GM21423 (cell line): ENCODE measurements around the gene ATAD2B.

Experiments used
- ATAC-seq: cut with Tn5 transposase; IDR thresholded peaks from one replicate; pipeline ENCODE4 v1.9.1; 2021; ENCODE audit warnings: mild to moderate bottlenecking, moderate library complexity; ENCODE audit not compliant: unreplicated experiment

The ATAD2B gene

DNA sequence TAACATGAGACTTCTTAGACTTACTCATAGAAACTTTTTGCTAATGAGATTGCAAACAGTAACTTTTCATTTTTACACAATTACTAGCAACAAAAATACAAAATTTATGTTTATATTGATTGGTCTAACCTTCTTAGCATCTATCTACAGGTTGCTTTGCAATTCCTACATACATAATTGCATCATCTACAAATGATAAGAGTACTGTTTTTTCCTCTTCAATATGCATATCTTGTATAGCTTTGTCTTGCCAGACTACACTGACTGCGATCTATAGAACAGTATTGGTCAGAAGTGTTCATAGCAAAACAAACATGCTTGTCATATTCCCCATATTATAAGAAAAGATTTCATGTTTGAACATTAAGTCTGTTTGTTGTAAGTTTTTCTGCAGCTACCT, 87.9 kb downstream of the ATAD2B start:
- no peak for ATAC-seq

GRCh38 chr2:23838581-23838980, 88.3 kb downstream of the ATAD2B start:
- no peak for ATAC-seq

DNA sequence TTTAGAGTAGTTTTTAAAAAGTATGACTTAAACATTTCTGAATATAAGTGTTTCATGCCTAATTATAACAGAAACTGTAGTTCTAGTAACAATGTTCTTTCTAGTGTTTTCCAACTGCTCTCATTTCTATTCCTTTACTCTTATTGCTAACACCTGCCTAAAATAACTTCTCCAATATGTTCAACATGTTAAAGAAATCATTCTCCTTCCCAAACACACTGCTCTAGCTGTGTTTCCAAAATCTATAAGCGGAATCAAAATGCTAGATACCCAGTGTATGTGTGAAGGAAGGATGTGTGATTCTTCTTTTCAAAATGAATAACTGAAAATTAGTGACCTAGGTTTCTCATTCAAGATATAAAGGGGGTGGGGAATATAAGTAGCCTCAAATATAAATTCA, 89.1 kb downstream of the ATAD2B start:
- ATAC-seq = no peak

- ATAC-seq = no peak
Observed at GRCh38 chr2:23836971-23837565, 89.9 kb downstream of the ATAD2B start.

- no peak for ATAC-seq
Observed at GRCh38 chr2:23836505-23836904, 90.4 kb downstream of the ATAD2B start.

GRCh38 chr2:23835988-23836387, 90.9 kb downstream of the ATAD2B start:
- no peak for ATAC-seq

DNA sequence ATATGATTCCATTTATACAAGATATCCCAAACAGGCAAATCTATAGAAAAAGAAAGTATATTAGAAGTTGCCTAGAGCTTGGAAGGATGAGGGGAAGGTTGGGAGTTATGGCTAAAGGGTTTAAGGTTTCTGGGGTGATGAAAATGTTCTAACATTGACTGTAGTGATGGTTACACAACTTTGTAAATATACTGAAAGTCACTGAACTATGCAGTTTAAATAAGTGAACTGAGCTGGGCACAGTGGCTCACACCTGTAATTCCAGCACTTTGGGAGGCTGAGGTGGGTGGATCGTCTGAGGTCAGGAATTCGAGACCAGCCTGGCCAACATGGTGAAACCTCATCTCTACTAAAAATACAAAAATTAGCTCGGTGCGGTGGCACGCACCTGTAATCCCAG, 91.5 kb downstream of the ATAD2B start:
- no peak for ATAC-seq

GRCh38 chr2:23828986-23829385, 97.9 kb downstream of the ATAD2B start:
- ATAC-seq = no peak

GRCh38 chr2:23828256-23828980, 98.5 kb downstream of the ATAD2B start:
- no peak for ATAC-seq

DNA sequence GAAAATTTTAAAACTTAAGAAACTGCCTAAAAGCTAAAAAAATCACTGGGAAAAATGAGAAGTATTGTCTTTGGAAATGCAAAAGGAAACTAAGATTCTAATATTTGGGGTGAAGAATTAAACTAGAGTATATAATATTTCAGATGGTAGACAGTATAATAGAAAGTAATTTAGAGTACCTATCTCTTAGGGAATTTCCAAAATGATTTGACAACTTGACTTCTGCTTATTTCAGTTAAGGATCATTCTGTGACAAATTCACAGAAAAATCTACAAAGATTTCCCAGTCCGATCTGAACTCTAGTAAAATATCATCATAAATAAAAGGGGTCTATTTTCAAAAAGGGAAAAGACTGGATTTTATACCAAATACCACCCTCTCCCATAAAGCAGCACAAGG, 99.6 kb downstream of the ATAD2B start:
- no peak for ATAC-seq

- no peak for ATAC-seq
Observed at GRCh38 chr2:23826771-23827170, 100.2 kb downstream of the ATAD2B start.

GRCh38 chr2:23826040-23826439, 100.9 kb downstream of the ATAD2B start:
- no peak for ATAC-seq

DNA sequence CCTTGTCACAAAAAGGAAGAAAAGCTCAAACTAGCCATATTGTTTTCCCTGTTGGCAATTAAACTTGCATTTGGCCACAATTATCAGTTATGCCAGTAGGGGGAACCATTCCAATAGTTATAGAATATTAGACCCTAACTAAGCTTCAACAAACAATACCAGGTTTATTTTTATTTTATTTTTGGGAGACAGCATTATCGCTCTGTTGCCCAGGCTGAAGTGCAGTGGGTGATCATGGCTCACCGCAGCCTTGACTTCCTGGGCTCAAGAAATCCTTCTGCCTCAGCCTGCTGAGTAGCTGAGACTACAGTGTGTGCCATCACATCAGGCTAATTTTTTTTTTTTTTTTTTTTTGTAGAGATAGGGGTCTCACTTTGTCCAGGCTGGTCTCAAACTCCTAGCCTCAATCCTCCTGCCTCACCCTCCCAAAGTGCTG, 102.1 kb downstream of the ATAD2B start:
- no peak for ATAC-seq

DNA sequence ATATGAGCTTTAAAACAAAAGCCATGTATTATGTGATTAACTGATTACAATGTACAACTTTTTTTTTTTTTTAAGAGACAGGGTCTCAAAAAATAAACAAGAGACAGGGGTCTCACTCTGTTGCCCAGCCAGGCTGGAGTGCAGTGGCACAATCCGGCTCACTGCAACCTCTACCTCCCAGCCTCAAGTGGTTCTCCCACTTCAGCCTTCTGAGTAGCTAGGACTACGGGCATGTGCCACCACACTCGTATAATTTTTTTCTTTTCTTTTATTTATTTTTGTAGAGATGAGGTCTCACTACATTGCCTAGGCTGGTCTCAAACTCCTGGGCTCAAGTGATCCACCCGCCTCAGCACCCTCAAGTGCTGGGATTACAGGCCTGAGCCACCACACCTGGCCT, 103.1 kb downstream of the ATAD2B start:
- no peak for ATAC-seq

- no peak for ATAC-seq
Observed at GRCh38 chr2:23814963-23815362, 112.0 kb downstream of the ATAD2B start.

DNA sequence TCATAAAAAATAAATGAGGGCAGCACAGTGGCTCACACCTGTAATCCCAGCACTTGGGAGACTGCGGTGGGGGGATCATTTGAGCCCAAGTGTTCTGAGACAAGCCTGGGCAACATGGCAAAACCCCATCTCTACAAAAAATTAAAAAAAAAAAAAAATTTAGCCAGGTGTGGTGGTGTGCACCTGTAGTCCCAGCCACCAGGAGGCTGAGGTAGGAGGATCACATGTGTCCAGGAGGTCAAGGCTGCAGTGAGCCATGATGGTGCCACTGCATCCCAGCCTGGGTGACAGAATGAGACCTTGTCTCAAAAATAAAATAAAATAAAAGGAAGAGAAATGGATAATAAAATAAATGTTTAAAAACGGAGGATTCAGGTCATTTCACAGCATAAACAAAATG, 113.5 kb downstream of the ATAD2B start:
- ATAC-seq = no peak

DNA sequence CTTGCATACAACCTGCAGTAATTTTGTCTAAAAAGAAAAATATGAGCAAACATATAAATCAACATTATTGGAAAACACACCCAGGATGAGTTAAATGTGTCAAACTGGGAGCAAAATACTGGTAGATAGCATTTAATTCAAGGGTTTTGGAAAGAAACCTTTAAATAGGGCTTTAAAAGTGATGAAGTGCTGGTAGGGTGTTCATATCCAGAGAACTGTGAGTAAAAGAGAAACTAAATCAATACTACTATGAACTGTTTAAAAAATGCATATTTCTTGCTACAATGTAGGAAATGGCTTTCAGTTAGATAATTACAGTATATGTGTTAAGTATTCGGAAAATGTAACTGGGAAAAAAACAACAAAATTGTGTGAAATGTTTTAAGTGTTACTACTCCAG, 117.8 kb downstream of the ATAD2B start:
- no peak for ATAC-seq

- no peak for ATAC-seq
Observed at GRCh38 chr2:23806665-23807249, 120.2 kb downstream of the ATAD2B start.

GRCh38 chr2:23806201-23806600, 120.7 kb downstream of the ATAD2B start:
- ATAC-seq = no peak

DNA sequence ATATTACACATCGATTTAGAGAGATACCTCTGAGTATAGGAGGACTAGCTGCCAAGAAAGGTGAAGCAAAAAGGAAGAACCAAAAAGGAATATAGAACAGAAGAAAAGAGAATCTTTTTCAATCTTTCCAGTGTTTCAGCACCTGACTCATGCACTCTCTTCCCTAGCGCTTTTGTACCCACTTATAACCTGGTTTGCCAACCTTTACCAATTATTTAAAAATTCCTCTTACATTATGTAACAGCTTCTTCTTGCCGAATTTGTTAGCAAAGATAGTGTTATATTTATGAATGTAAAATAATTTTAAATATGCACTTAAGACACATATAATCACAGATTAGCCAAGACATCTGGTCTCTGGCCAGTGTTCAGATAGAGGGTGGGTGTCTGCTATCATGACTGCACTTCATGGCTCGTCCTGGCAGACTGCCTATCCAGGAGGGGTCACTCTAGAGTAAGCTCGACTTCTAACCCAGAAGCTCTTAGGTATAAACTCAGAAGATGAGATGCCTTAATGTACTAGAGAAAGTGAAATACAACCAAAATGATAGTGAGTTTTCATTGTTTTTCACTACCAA, 122.9 kb downstream of the ATAD2B start:
- no peak for ATAC-seq

DNA sequence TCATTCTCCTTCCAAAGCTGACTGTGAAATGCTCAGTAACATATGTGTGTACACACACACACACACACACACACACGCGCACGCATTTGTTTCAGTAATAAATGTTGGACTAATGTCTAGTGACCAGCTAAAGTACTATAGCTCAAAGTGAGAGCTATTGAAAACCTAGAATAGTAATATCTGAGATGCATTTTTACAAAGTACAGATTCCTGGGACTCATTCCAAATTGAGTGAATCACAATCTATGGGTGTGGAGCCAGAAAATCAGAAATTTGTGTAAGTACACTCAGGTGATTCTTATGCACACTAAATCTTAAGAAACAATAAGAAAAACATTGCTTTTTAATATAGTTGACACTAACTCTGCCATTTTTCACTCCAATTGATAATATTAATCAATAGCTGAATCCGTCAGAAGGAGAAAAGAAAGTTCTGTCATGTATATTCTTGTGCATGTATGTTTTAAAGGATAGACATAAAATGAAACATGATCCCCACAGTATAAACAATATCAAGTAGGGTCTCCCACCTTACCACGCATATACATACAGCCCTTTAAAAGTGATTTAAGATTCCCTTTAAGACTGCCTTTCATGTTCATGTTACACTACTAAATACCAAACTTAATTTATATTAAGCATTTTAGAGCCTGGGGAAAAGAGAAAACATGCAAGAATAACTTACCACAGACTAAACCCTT, 123.5 kb downstream of the ATAD2B start:
- ATAC-seq = no peak
